SIG-M5 (cell line): ENCODE data around the gene PRR12.
A peak's percentile ranks its signal among the peaks of the same experiment; 100 is the strongest.

ENCODE experiments used
- DNase-seq: peaks from one replicate; lab custom pipeline; 2025; lab: John Stamatoyannopoulos, UW

Gene PRR12

GRCh38 chr19:49646586-49646985, 55.6 kb downstream of the PRR12 start:
- DNase-seq, result no peak

- no peak for DNase-seq
Measured at GRCh38 chr19:49651029-49651819, 60.2 kb downstream of the PRR12 start.

GRCh38 chr19:49651820-49652550, 61.0 kb downstream of the PRR12 start:
- DNase-seq, result no peak

- DNase-seq, result no peak
Measured at GRCh38 chr19:49652551-49653465, 61.8 kb downstream of the PRR12 start.

GRCh38 chr19:49653466-49653806, 62.5 kb downstream of the PRR12 start:
- DNase-seq, result no peak

- DNase-seq, result no peak
Measured at GRCh38 chr19:49654581-49654980, 63.6 kb downstream of the PRR12 start.

GRCh38 chr19:49655570-49656455, 64.8 kb downstream of the PRR12 start:
- no peak for DNase-seq

- no peak for DNase-seq
Measured at GRCh38 chr19:49656456-49657109, 65.6 kb downstream of the PRR12 start.

GRCh38 chr19:49657493-49658138, 66.6 kb downstream of the PRR12 start:
- DNase-seq, result no peak

GRCh38 chr19:49658139-49658517, 67.1 kb downstream of the PRR12 start:
- no peak for DNase-seq

- no peak for DNase-seq
Measured at GRCh38 chr19:49658566-49659442, 67.8 kb downstream of the PRR12 start.

- DNase-seq, result no peak
Measured at GRCh38 chr19:49660338-49660961, 69.5 kb downstream of the PRR12 start.

GRCh38 chr19:49662011-49662410, 71.0 kb downstream of the PRR12 start:
- no peak for DNase-seq

GRCh38 chr19:49663224-49663623, 72.2 kb downstream of the PRR12 start:
- no peak for DNase-seq

GRCh38 chr19:49664171-49665035, 73.4 kb downstream of the PRR12 start:
- DNase-seq, result no peak

- DNase-seq, result no peak
Measured at GRCh38 chr19:49665036-49665350, 74.0 kb downstream of the PRR12 start.

- DNase-seq, result peak; percentile 53
Measured at GRCh38 chr19:49665351-49666119, 74.6 kb downstream of the PRR12 start, which contains the start of the genes BCL2L12 and IRF3. TSS of gene BCL2L12 (plus strand) at chr19:49665933. CDS start at chr19:49666693, 760 bp downstream. TSS of gene IRF3 (minus strand) at chr19:49665857. CDS start at chr19:49664838, 1,019 bp downstream.
